Cardiac fibroblast (primary cell): ENCODE measurements around the gene ABCG1.
"Not testable (repeated sequence)": the region's sequence is repeated elsewhere in the genome, so short reads cannot be mapped to it uniquely, and the experiment has no call there.

ENCODE experiments used
- DNase-seq, 2 donors: peaks; one replicate each; pipeline versions ENCODE4 v3.0.0 to v3.0.0-alpha.2; 2010; ENCODE audit warnings: low read depth in 2 of 2
- H3K4me3 ChIP-seq, 2 donors: replicated peaks in 1 of 2; 1 replicate in 1 of 2; 2 replicates in 1 of 2; pipeline ENCODE4 v1.5.1; 2011; ENCODE audit warnings: low read depth in 2 of 2, low read length in 2 of 2, mild to moderate bottlenecking in 2 of 2, moderate library complexity in 1 of 2
- CTCF ChIP-seq: IDR thresholded peaks from one replicate; pipeline ENCODE4 v1.5.1; 2011; ENCODE audit warnings: low read depth, mild to moderate bottlenecking, low read length, inconsistent platforms

Gene ABCG1

GRCh38 chr21:42289926-42290325 lies 71.0 kb downstream of the ABCG1 start:
- no peak for DNase-seq
- H3K4me3 ChIP-seq: no peak overlapping the region
- TF ChIP-seq CTCF: no peak

GRCh38 chr21:42290505-42290904 lies 71.6 kb downstream of the ABCG1 start:
- TF ChIP-seq CTCF: no peak
- H3K4me3 ChIP-seq: no peak overlapping the region

GRCh38 chr21:42291003-42291750 lies 72.2 kb downstream of the ABCG1 start:
- no peak overlapping the region for H3K4me3 ChIP-seq
- no peak for DNase-seq
- no peak for TF ChIP-seq CTCF

More at GRCh38 chr21:42290505-42290904, 71.6 kb downstream of the ABCG1 start:
- DNase-seq: no peak

DNA sequence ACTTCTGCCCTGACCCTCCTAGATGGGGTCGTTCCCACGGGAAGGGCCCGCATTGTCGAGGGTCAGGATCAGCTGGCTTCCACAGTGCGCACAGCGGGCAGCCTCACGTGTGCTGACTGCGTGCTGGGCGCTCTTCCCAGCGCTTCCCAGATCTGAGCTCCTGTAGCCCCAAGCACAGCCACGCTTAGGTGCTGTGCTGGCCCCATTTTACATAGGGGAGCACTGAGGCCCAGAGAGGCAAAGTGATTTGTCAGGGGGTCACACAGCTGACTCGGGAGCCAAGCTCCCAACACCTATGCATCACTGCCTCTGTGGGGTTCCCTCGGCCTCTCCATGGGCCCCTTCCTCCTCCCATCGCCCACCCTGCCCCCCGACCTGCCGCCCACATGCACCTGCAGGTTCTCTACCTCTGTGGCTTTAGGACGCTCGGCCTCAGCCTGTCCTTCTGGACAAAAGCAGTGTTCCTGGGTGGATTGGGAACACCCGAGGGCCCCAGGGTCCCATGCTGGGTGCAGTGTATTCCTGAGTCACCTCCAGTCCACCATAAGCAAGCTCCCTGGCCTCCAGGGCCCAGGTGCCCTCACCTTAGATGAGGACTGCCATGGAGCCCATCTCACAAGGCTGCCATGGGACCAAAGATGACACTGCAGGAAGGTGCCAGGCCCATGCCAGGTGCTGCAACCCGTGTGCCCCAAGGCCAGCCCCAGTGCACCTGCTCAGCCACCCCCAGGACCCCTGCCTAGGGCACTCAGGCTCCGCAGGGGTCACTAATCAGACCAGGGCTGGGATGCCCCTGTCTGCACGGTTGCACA lies 73.0 kb downstream of the ABCG1 start:
- no peak overlapping the region for H3K4me3 ChIP-seq
- TF ChIP-seq CTCF: no peak
- DNase-seq: no peak

- not testable (repeated sequence) for H3K4me3 ChIP-seq, DNase-seq
Observed at GRCh38 chr21:42292563-42293142, 73.7 kb downstream of the ABCG1 start.

DNA sequence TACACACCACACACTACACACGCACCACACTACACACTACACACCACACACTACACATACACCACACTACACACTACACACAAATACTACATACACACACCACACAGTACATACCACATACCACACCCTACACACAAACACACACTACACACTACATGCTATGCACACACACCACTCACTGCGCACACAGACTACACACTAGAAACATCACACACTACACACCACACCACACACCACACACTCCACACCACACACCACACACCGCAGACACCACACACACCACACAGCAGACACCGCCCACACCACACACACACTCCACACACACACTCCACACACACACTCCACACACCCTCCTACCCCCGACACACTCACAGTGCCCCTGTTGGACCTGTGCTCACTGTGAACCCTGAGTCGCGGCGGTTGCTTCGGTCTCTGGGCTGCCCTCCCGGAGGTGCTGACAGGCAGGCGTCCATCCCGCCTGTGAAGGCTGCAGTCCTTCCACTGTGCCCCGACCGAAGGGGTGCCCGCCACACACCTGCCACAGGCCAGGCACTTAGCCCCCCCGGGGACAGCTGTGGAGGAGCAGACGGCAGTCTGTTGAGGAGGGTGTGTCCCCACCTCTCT lies 74.8 kb downstream of the ABCG1 start:
- no peak for TF ChIP-seq CTCF
- H3K4me3 ChIP-seq: no peak overlapping the region

GRCh38 chr21:42294273-42294880 lies 75.4 kb downstream of the ABCG1 start:
- no peak for DNase-seq
- no peak for TF ChIP-seq CTCF
- H3K4me3 ChIP-seq: no peak overlapping the region

More for the DNA sequence above, 74.8 kb downstream of the ABCG1 start:
- no peak for DNase-seq
